Stimulated activated CD4-positive, alpha-beta T cell treated with anti-CD3 and anti-CD28 coated beads, TNF-alpha, amount 100 ng/mL, for 4 hours (primary cell): ENCODE data around the gene MINK1.
"Not testable (repeated sequence)": the region's sequence is repeated elsewhere in the genome, so short reads cannot be mapped to it uniquely, and the experiment has no call there.

Experiments used
- DNase-seq, 3 experiments: peaks; one replicate each; pipeline ENCODE4 v3.0.0-alpha.2; 2020; ENCODE audit warnings: low read depth in 3 of 3

The MINK1 gene

DNA sequence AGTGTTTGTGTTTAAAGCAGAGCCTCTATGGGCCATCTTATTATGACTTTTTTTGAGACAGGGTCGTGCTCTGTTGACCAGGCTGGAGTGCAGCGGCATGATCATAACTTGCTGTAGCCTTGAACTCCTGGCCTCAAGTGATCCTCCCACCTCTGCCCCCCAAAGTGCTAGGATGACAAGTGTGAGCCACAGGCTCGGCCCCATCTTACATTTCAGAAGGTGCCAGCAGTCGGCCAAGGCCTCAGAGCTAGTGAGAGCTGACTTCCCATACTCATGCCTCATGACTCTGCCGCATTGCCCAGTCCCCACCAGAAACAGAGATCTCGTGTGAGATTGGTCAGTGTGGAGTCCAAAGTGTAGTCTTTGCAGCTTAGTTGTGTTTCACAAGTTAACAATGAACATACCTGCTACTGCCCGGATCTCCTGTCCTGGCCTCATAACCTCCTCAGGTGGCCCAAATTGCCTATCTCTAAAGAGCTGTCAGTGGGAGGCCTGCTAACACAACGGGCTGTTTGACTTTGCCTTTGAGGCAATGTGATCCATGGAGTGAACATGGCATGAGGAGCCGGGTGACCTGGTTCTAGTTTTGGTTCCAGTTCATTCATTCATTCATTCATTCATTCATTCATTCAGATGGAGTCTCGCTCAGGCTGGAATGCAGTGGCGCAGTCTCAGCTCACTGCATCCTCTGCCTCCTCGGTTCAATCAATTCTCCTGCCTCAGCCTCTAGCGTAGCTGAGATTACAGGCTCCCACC is 13.7 kb downstream of the MINK1 start:
- no peak for DNase-seq

DNA sequence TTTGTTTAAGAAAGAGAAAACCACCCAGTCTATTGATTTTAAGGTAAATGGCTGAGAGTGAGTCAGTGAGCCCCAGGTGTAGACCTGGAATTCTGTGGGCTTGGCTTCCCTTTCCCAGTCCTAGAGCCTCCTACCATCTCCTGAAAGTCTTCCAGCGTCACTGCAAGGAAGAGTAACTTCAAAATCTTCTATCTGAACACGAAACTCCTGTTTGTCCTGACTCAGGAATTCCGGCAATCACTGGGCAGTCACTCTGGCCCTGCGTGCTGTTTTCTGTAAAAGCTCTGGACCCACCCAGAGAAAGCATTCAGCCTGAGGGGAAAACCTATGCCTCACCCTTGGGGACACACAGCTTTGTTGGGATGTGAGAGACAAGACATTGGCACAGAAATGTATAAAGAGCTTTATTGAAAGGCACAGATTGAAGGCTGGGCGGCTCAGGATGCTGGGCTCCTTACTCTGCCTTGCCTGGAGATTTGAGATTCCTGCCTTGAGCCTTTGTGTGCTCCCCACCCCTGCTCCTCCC is 15.9 kb downstream of the MINK1 start:
- DNase-seq = no peak

DNA sequence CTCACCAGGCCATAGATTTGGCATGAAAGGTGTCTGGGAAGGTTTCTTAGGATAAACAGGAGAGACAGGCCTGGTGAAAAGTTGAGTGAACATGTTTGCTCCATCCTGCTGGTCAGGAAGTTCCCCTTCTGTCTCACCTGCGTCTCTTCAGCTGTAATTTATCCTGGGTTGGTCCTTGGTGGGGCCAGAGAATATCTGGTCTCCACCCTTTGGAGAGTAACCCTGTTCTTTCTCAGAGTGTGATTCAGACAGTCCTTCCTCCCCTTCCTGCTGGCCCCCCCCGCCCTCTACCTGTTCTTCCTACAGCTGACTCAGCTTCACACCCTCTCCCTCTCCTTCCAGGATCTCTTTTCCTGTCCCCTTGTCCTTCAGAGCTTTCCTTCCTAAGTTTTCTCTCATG is 17.1 kb downstream of the MINK1 start:
- DNase-seq = no peak

DNA sequence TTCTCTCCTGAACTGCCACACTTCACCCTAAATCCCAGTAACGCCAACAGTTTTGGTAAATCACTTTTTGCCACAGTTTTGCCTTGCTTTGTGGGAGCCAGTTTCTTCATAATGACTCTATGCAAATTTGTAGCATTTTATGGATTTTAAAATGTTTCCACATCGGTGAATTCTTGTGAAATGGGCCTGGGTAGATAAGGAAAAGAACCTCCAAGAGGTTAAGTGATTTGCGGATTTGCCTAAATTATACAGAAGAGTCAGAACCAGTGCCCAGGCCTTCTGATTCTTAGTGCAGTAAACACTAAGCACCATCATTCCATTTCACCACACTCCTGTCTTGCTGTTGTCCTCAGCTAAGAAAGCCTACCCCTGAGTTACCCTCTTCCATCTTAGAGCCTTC is 17.9 kb downstream of the MINK1 start:
- DNase-seq = no peak

DNA sequence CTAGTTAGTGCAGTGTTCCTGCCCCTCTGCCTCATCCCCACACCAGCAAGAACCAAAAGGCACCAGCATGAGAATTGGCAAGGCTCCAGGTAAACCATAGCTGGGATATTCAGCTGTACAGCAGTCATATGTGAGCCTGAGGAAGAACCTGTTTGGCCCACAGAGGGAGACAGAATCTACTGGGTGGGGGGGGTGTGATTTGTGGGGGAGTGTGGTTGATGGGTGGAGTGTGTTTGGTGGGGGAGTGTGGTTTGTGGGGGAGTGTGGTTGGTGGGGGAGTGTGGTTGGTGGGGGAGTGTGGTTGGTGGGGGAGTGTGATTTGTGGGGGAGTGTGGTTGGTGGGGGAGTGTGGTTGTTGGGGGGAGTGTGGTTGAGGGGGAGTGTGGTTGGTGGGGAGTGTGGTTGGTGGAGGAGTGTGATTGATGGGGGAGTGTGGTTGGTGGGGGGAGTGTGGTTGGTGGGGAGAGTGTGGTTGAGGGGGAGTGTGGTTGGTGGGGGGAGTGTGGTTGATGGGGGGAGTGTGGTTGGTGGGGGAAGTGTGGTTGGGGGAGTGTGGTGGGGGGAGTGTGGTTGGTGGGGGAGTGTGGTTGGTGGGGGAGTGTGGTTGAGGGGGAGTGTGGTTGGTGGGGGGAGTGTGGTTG is 19.5 kb downstream of the MINK1 start:
- no peak for DNase-seq

DNA sequence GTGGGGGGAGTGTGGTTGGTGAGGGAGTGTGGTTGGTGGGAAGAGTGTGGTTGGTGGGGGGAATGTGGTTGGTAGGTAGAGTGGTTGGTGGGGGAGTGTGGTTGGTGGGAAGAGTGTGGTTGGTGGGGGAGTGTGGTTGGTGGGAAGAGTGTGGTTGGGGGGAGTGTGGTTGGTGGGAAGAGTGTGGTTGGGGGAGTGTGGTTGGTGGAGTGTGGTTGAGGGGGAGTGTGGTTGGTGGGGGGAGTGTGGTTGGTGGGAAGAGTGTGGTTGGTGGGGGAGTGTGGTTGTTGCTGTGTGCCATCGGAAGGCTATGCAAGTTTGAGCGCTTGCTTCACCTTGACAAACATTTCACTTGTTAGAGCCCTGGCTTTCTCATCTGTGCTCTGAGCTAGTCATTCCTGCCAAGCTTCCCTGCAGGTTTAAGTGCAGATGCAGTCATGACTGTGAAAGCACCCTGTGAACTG is 20.1 kb downstream of the MINK1 start:
- DNase-seq = no peak

DNA sequence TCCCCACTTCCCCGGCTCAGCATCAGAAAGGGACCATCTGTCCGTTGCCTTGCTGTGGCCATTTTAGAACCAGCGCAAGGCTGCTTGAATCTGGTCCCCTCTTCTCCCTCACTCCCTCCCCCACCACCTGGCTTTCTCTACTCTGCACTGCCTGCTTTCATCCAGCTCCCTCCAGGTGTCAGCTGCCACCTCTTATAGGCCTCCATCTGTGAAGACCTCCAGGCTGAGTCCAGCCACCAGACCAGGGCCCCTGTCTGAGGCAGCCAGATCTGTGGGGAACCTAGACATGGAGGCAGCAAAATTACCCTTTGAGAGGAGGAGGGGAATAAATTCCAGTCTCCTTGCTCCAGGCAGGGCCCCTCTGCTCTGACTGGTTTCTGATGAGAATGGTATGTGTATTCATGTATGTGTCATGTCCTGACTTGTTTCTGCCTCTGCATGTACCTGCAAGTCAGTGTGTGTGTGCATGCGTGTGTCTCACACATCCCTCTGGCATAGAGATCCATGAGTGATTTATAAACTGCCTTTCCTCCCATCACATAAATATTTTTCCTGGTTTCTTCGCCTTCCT is 21.1 kb downstream of the MINK1 start:
- DNase-seq = no peak

DNA sequence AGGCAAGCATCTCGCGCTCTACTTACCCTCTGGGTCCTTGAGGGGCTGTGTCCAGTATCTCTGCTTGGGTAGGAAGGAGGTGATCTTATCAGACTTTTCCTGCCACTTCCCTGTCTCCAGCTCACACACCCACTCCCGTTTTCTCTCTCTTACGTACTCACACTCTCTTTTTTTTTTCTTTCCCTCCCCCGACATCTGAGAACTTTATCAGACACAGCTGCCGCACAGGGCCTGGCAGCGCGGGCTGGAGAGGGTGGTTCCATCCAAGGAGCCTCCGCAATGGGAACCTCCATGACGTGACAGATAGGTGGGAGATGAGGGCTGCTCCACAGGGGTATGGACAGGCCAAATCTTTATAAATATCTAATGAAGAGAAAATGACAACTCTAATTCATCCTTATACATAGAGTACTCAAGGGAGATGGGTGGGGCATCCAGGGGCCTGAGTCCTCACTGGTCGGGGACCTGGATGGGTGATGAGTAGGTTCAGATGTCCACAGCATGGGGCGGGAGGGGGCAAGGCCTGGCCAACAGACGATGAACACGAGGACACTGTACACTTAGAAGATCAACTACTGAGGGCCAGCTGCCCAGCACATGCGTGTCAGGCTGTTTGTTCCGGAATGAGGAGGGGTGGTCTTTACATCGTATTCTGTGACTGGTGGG is 23.3 kb downstream of the MINK1 start:
- no peak for DNase-seq

DNA sequence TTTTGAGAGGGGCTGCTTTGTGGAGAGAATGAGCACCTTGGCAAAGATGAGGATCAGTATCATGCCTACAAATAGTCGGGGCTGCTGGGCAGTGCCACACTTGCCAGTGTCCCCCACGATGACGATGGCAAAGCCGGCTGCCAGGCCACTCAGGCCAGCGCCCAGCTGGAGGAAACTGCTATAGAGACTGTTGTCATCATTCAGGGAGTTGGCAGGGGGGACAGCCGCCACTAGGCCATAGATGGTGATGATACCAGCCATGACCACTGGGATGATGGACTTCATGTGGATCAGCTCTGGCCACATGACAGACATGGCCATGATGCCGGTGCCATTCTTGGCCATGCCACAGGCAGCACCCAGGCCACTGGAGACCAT is 23.8 kb downstream of the MINK1 start:
- DNase-seq = no peak

DNA sequence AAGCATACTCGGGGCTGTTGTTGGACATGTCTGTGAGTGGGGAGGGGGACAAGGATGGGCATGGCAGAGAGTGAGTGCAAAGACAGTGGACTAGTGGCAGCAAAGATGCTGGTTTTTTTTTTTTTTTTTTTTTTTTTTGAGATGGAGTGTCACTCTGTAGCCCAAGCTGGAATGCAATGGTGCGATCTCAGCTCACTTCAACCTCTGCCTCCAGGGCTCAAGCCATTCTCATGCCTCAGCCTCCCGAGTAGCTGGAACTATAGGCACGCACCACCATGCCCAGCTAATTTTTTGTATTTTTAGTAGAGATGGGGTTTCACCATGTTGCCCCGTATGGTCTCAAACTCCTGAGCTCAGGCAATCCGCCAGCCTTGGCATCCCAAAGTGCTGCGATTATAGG is 24.2 kb downstream of the MINK1 start:
- DNase-seq = not testable (repeated sequence)

DNA sequence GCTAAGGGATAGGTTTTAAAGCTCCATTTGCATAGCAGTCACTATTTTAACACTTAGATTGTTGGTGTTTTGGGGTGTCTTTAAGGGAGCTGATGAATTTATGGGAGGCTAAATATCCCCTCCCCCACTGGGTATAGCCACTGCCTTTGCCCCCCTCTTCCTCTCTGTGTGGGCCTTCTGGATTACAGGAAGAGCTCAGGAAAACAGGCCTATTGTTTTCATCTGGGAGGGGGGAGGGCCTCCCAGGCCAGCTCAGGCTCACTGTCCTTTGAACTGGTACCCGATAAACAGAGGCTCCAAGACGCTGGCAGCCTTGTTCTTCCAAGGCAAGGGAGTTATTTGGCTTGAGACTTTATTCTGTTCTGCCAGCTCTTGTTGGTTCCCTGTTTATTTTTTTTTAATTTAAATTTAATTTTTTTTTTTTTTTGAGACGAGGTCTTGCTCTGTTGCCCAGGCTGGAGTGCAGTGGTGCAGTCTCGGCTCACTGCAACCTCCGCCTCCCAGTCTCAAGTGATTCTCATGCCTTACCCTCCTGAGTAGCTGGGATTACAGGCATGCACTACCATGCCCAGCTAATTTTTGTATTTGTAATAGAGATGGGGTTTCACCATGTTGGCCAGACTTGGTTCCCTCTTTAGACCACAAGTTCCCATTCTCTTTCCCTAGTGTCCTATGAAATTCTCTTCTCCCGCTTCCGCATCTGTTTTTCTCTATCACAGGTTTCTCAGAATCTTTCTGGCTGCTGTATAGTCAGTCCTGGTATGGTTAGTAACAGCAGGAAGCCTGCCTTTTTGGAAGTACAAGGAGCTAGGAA is 25.1 kb downstream of the MINK1 start:
- DNase-seq = no peak

DNA sequence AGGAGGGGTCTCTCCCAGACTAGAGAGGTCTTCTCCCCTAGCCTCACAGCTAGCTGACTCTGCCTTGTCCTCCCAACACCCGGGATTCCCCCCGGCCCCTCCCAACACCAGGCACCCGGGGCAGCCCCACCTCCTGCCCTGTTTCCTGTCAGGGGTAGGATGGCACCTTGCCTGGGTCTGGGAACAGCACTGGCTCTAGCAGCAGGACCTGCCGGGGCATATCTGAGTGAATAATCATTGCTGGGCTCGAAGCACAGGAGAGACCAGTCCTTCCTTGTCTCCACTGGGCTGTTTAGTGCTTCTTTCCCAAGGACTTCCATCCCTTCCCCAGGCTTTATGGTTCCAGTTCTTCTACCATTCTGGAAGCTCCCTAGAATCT is 25.7 kb downstream of the MINK1 start:
- no peak for DNase-seq

DNA sequence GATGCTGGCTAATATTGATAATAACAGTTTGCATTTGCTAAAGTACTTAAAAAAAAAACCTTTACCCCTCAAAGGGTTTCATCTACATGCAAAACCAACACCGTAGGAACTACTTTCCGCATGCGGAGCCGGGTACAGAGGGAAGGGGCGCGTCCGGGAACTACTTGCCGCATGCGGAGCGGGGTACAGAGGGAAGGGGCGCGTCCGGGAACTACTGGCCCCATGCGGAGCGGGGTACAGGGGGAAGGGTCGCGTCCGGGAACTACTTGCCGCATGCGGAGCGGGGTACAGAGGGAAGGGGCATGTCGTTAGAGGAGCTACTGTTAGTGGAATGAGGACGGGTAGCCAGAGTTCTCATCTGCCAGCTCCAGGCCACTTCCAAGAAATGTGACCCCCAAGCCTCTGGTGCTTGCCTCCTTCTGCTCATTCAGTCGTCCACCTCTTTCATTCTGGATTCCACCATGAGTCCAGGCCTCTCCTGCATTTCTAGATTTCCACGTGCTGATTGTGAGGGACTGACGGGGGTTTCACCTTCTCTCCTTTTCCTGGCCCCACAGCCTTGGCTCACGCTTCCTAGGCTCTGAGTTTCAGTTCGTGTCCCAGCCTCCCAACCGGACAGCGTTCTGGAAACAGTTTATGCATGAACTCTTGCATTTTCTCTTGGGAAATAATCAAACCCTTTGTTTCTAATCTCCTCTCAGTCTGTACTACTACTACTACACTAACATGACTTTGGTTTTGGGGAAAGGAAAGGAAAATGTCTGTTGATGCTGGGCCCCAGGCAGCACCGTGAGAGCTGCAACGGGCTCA is 26.9 kb downstream of the MINK1 start:
- no peak for DNase-seq

DNA sequence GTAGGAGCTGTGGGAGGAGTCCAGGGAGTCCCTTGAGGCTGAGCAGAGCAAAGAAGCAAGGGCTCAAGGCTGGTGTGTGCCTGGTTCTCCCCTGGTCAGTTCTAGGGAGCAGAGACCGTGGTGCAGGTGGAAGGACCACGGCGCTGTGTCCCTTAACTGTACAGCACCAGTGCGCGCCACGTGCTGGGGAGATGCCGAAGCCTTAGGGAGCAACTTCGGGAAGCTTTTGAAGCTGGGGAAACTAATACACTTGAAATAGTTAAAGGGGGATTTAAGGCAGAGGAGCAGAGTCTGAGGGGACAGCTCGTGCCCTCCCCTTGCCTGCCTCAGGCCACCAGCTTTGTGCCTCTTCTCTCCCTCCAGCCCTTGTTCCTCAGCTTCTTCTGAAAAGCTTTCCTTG is 27.5 kb downstream of the MINK1 start:
- no peak for DNase-seq

DNA sequence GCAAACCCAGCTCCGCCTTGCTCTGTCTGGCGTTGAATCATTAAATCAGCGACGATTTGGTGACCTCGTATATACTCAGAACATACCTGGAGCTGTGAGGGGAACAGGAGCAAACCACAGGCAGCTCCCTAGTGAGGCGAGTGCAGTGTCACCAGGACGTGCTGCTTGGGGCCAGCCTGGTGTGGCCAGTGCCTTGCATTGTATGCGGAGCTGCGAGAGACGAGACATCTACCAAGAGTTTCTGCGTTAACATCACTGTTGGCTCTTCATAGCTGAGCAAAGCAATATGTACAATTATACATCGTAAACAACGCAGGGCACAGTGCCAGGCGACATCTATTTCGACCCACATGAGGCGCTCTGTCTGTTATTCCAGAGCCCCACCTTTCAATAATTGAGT is 27.9 kb downstream of the MINK1 start:
- DNase-seq = no peak

DNA sequence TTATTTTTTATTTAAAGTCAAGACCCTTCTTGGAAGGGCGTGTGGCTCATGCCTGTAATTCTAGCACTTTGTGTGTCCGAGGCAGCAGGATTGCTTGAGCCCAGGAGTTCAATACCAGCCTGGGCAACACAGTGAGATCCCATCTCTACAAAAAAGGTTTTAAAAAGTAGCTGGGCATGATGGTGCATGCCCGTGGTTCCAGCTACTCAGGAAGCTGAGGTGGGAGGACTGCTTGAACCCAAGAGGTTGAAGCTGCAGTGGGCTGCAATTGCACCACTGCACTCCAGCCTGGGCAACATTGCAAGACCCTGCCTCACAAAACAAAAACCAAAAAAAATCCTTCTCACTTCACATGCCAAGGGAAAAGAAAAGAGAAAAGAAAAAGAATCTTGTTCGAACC is 29.6 kb downstream of the MINK1 start:
- no peak for DNase-seq

DNA sequence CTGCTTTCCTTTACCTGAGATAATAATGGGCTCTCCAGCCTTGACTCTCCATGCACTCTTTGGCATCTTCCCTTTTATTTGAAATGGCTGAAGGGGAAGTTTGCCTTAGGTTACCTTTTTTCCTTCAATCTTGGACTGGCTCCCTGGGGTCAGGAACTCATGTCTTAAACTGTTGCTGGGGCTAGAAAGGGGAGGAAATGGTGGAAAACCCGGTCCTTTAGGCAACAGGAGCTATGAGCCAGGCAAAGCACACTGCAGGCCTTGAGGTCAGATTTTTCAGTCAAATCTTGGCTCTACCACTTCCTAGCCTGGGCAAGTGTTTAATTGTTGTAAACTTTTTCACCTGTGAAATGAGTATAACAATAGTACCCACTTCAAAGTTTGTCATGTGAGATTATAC is 30.2 kb downstream of the MINK1 start:
- no peak for DNase-seq

DNA sequence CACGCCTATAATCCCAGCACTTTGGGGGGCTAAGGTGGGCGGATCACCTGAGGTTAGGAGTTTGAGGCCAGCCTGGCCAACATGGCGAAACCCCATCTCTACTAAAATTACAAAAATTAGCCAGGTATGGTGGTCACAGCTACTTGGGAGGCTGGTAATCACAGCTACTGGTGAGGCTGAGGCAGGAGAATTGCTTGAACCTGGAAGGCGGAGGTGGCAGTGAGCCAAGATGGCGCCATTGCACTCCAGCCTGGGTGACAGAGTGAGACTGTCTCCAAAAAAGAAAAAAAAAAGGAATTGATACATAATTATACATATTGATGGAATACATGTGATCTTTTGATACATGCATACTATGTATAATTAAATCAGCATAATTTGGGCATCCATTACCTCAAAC is 34.4 kb downstream of the MINK1 start:
- not testable (repeated sequence) for DNase-seq

DNA sequence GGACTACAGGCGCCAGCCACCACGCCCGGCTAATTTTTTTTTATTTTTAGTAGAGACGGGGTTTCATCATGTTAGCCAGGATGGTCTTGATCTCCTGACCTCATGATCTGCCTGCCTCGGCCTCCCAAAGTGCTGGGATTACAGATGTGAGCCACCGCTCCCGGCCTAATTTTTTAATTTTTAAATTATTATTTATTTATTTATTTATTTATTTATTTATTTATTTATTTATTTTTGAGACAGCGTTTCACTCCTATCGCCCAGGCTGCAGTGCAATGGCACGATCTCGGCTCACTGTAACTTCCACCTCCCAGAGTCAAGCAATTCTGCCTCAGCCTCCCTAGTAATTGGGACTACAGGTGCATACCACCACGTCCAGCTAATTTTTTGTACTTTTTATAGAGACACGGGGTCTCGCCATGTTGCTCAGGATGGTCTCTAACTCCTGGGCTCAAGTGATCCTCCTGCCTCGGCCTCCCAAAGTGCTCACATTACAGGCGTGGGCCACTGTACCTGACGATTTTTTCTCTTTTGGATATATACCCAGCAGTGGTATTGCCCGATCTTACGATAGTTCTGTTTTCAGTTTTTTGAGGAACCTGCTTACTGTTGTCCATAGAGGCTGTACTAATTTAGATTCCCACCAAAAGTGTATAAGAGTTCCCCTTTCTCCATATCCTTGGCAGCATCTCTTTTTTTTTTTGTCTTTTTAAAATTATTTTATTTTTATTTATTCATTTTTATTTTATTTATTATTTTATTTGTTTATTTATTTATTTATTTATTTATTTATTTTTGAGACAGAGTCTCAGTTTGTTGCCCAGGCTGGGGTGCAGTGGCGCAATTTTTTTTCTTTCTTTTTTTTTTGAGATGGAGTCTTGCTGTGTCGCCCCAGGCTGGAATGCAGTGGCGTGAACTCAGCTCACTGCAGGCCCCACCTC is 36.2 kb downstream of the MINK1 start:
- not testable (repeated sequence) for DNase-seq

DNA sequence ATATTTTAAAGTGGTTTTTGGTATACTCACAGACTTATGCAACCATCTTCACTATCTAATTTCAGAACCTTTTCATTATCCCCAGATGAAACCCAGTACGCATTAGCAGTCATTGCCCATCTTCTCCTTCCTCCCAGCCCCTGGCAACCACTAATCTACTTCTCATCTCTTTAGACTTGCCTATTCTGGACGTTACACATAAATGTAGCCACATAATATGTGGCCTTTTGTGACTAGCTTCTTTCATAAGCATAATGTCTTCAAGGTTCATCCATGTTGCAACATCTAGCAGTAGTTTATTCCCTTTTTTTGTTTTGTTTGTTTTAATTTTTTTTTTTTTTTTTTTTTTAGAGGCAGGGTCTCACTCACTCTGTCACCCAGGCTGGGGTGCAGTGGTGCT is 37.7 kb downstream of the MINK1 start:
- no peak for DNase-seq
